ENCODE measurements around the gene DPYSL5.

DPYSL5 gene

GRCh38 chr2:26840937-26841610 lies 6.9 kb upstream of the DPYSL5 start:
- H3K4me3 ChIP-seq, result no peak overlapping the region
- H3K27ac ChIP-seq, result no peak overlapping the region

GRCh38 chr2:26843041-26843440 lies 4.9 kb upstream of the DPYSL5 start:
- no peak overlapping the region for H3K4me3 ChIP-seq

GRCh38 chr2:26845021-26845420 lies 2.9 kb upstream of the DPYSL5 start:
- Histone ChIP-seq H3K27ac (no peak overlapping the region), H3K4me3 (no peak overlapping the region)

More at GRCh38 chr2:26843041-26843440, 4.9 kb upstream of the DPYSL5 start:
- H3K27ac ChIP-seq, result no peak overlapping the region

- Histone ChIP-seq H3K27ac (no peak overlapping the region), H3K4me3 (no peak overlapping the region)
Measured at GRCh38 chr2:26846334-26847306, 1.3 kb upstream of the DPYSL5 start.

GRCh38 chr2:26847307-26847654 lies 651 bp upstream of the DPYSL5 start:
- peak overlapping the region in 4 of 7 experiments; percentile 3 to 37 (median 23) for H3K4me3 ChIP-seq
- H3K27ac ChIP-seq, result no peak overlapping the region

- Histone ChIP-seq H3K27ac (no peak overlapping the region), H3K4me3 (peak overlapping the region in 4 of 7 experiments; percentile 8 to 37 (median 30))
Measured at GRCh38 chr2:26848336-26849055, 564 bp downstream of the DPYSL5 start.

GRCh38 chr2:26849056-26849999 lies 1.4 kb downstream of the DPYSL5 start:
- peak overlapping the region in 4 of 7 experiments; percentile 0 to 34 (median 17) for H3K4me3 ChIP-seq
- no peak overlapping the region for H3K27ac ChIP-seq

- Histone ChIP-seq H3K4me3 (no peak overlapping the region), H3K27ac (no peak overlapping the region)
Measured at GRCh38 chr2:26850000-26850431, 2.1 kb downstream of the DPYSL5 start.

- Histone ChIP-seq H3K4me3 (no peak overlapping the region), H3K27ac (no peak overlapping the region)
Measured at GRCh38 chr2:26850505-26850904, 2.6 kb downstream of the DPYSL5 start.

- no peak overlapping the region for H3K4me3 ChIP-seq
- no peak overlapping the region for H3K27ac ChIP-seq
Measured at GRCh38 chr2:26852405-26853306, 4.7 kb downstream of the DPYSL5 start.

GRCh38 chr2:26853751-26854150 lies 5.8 kb downstream of the DPYSL5 start:
- Histone ChIP-seq H3K27ac (no peak overlapping the region), H3K4me3 (no peak overlapping the region)

- no peak overlapping the region for H3K4me3 ChIP-seq
- H3K27ac ChIP-seq, result no peak overlapping the region
Measured at GRCh38 chr2:26854283-26854827, 6.4 kb downstream of the DPYSL5 start.

- Histone ChIP-seq H3K4me3 (no peak overlapping the region), H3K27ac (no peak overlapping the region)
Measured at GRCh38 chr2:26855466-26855865, 7.5 kb downstream of the DPYSL5 start.

- H3K4me3 ChIP-seq, result no peak overlapping the region
- H3K27ac ChIP-seq, result no peak overlapping the region
Measured at GRCh38 chr2:26859622-26860021, 11.7 kb downstream of the DPYSL5 start.

- Histone ChIP-seq H3K4me3 (no peak overlapping the region), H3K27ac (no peak overlapping the region)
Measured at GRCh38 chr2:26860211-26860850, 12.4 kb downstream of the DPYSL5 start.

- no peak overlapping the region for H3K4me3 ChIP-seq
- H3K27ac ChIP-seq, result no peak overlapping the region
Measured at GRCh38 chr2:26861610-26862224, 13.8 kb downstream of the DPYSL5 start.

GRCh38 chr2:26864226-26864625 lies 16.3 kb downstream of the DPYSL5 start:
- no peak overlapping the region for H3K4me3 ChIP-seq
- no peak overlapping the region for H3K27ac ChIP-seq

Measured in skin epidermis (tissue), 12 donors.